ENCODE results near the gene LOXL4. TPM values are rescaled to one million over a fixed set of nuclear protein-coding genes. Genes with fewer than 3 reads are reported as not detected.

The LOXL4 gene
- total RNA-seq, 1 experiment from 2014 or later: 0.13 TPM

GRCh38 chr10:98202378-98202777, 65.6 kb downstream of the LOXL4 start:
- H3K4ac ChIP-seq (ENCODE audit: low read depth, low read length): no peak overlapping the region
- H3K27ac ChIP-seq (ENCODE audit: insufficient read length, low read depth, low read length): no peak overlapping the region
- H2BK120ac ChIP-seq (ENCODE audit: low read depth, low read length, poor library complexity, severe bottlenecking): no peak overlapping the region
- no peak overlapping the region for H3T11ph ChIP-seq (ENCODE audit: low read length)
- H3K23me2 ChIP-seq (ENCODE audit: insufficient read length, low read depth, low read length, poor library complexity, severe bottlenecking): no peaks in the 10 kb centered on the region
- no peak for TF ChIP-seq CTCF (conservative IDR thresholded peaks at IDR 0.05)
- H3K9ac ChIP-seq (ENCODE audit: extremely low read depth, insufficient read length, low read length): no peak overlapping the region
- H2AFZ ChIP-seq (ENCODE audit: low read length): no peak overlapping the region
- H3K4me1 ChIP-seq (ENCODE audit: insufficient read depth, low read length): no peaks in the 10 kb centered on the region
- Mint-ChIP-seq H3K4me3 (no peak overlapping the region), H3K4me1 (peaks cover 4 to 5% of the 10 kb centered on the region in 2 experiments), H3K36me3 (ENCODE audit: insufficient read depth in 1 of 3, low read depth in 3 of 3) (no peaks in the 10 kb centered on the region), H3K9me3 (no peaks in the 10 kb centered on the region), H3K27ac (no peak overlapping the region; a peak in 1 of 7 replicates), H3K27me3 (ENCODE audit: low read depth) (no peaks in the 10 kb centered on the region)
- H3K9me3 ChIP-seq (ENCODE audit: control insufficient read depth, low read depth, low read length): no peaks in the 10 kb centered on the region
- H2BK5ac ChIP-seq (ENCODE audit: insufficient read length, low read length): no peak overlapping the region
- no peak overlapping the region for H3K14ac ChIP-seq (ENCODE audit: insufficient read depth, low read length)
- no peak overlapping the region for H4K91ac ChIP-seq (ENCODE audit: insufficient read length, low read depth, low read length)
- no peak for DNase-seq
- H2BK20ac ChIP-seq (ENCODE audit: low read depth, low read length, poor library complexity, severe bottlenecking): no peak overlapping the region
- H3K27me3 ChIP-seq (ENCODE audit: insufficient read depth, low read length): no peaks in the 10 kb centered on the region
- no peak overlapping the region for H2AK5ac ChIP-seq (ENCODE audit: insufficient read length, low read length)
- H3K79me2 ChIP-seq (ENCODE audit: insufficient read depth, low read length): no peaks in the 10 kb centered on the region
- no peak overlapping the region for H4K5ac ChIP-seq (ENCODE audit: insufficient read length, low read depth, low read length)
- no peak overlapping the region for H3K4me2 ChIP-seq (ENCODE audit: insufficient read depth, insufficient read length, low read length)
- H3K18ac ChIP-seq (ENCODE audit: insufficient read length, low read depth, low read length): no peak overlapping the region
- H2BK12ac ChIP-seq (ENCODE audit: insufficient read length, low read depth, low read length): no peak overlapping the region
- no CpG with 5 or more reads among the region's 8 CpGs for WGBS (ENCODE audit: extremely low coverage, insufficient read length, low lambda C conversion rate)
- H3K79me1 ChIP-seq (ENCODE audit: insufficient read depth, low read depth, low read length, poor library complexity, severe bottlenecking): no peaks in the 10 kb centered on the region
- H3K56ac ChIP-seq (ENCODE audit: insufficient read length, low read depth, low read length): no peak overlapping the region
- no peak overlapping the region for H3K23ac ChIP-seq (ENCODE audit: insufficient read length, low read depth, low read length)
- no peak overlapping the region for H2BK15ac ChIP-seq (ENCODE audit: low read depth, low read length)
- H4K8ac ChIP-seq (replicated peaks; ENCODE audit: insufficient read length, low read depth, low read length): no peak overlapping the region
- no peaks in the 10 kb centered on the region for H4K20me1 ChIP-seq (ENCODE audit: control insufficient read depth, insufficient read depth, insufficient read length)

Measured in H9 (cell line).